ENCODE data around the gene FGD4. TPM values are rescaled to one million over a fixed set of nuclear protein-coding genes. Genes with fewer than 3 reads are reported as not detected.

The FGD4 gene
- total and polyA plus RNA-seq, 2 of the 4 experiments (the other 2 are of a cell fraction) = 2.1 to 8.8 TPM

- peak overlapping the region; percentile 88 for H3K18ac ChIP-seq (ENCODE audit: low read depth, low read length)
- H2AFZ ChIP-seq (replicated peaks; ENCODE audit: low read length, poor library complexity) = peak overlapping the region; percentile 23
- H3K4me2 ChIP-seq (ENCODE audit: low read depth, low read length) = peak overlapping the region; percentile 38
- no peak for TF ChIP-seq BHLHE40 (IDR thresholded peaks at IDR 0.05; ENCODE audit: low read depth, low read length)
- TF ChIP-seq CHD1 (IDR thresholded peaks at IDR 0.05; ENCODE audit: low read depth, low read length) = no peak
- no peak for TF ChIP-seq SMC3 (IDR thresholded peaks at IDR 0.05; ENCODE audit: low read depth, low read length)
- TF ChIP-seq, protein P1, sequence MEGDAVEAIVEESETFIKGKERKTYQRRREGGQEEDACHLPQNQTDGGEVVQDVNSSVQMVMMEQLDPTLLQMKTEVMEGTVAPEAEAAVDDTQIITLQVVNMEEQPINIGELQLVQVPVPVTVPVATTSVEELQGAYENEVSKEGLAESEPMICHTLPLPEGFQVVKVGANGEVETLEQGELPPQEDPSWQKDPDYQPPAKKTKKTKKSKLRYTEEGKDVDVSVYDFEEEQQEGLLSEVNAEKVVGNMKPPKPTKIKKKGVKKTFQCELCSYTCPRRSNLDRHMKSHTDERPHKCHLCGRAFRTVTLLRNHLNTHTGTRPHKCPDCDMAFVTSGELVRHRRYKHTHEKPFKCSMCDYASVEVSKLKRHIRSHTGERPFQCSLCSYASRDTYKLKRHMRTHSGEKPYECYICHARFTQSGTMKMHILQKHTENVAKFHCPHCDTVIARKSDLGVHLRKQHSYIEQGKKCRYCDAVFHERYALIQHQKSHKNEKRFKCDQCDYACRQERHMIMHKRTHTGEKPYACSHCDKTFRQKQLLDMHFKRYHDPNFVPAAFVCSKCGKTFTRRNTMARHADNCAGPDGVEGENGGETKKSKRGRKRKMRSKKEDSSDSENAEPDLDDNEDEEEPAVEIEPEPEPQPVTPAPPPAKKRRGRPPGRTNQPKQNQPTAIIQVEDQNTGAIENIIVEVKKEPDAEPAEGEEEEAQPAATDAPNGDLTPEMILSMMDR (conservative IDR thresholded peaks at IDR 0.05; ENCODE audit: low read depth, low read length) = no peak
- TF ChIP-seq, protein P2, sequence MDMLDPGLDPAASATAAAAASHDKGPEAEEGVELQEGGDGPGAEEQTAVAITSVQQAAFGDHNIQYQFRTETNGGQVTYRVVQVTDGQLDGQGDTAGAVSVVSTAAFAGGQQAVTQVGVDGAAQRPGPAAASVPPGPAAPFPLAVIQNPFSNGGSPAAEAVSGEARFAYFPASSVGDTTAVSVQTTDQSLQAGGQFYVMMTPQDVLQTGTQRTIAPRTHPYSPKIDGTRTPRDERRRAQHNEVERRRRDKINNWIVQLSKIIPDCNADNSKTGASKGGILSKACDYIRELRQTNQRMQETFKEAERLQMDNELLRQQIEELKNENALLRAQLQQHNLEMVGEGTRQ (IDR thresholded peaks at IDR 0.05; ENCODE audit: low read depth, low read length) = no peak
- no peak for TF ChIP-seq NFE2L2 (IDR thresholded peaks at IDR 0.05; ENCODE audit: low read depth, low read length)
- TF ChIP-seq RAD21 (IDR thresholded peaks at IDR 0.05; ENCODE audit: low read length) = no peak
- TF ChIP-seq ELK1 (IDR thresholded peaks at IDR 0.05; ENCODE audit: borderline replicate concordance, low read depth, low read length) = no peak
- TF ChIP-seq MAFK (IDR thresholded peaks at IDR 0.05; ENCODE audit: low read depth, low read length) = no peak
- TF ChIP-seq MXI1 (IDR thresholded peaks at IDR 0.05; ENCODE audit: borderline replicate concordance, low read depth, low read length) = no peak
- TF ChIP-seq POLR2A (IDR thresholded peaks at IDR 0.05; ENCODE audit: low read depth, low read length) = no peak
- no peak for TF ChIP-seq RFX5 (IDR thresholded peaks at IDR 0.05; ENCODE audit: low read depth, low read length)
- TF ChIP-seq FOS (IDR thresholded peaks at IDR 0.05; ENCODE audit: low read depth, low read length) = no peak
- TF ChIP-seq RCOR1 (IDR thresholded peaks at IDR 0.05; ENCODE audit: insufficient replicate concordance, low read length) = no peak
- no peak for TF ChIP-seq MAZ (IDR thresholded peaks at IDR 0.05; ENCODE audit: borderline replicate concordance, low read depth, low read length)
Observed at GRCh38 chr12:32566663-32567295, 167.4 kb downstream of the FGD4 start.

More at GRCh38 chr12:32566663-32567295, 167.4 kb downstream of the FGD4 start:
- peaks cover 6% of the 10 kb centered on the region for H3K36me3 ChIP-seq (ENCODE audit: control insufficient read depth, insufficient read depth, low read length)
- H2BK20ac ChIP-seq (ENCODE audit: low read depth, low read length) = peak overlapping the region; percentile 7; the same call in 1 of the 2 replicates
- peaks cover 3% of the 10 kb centered on the region; the same call in 1 of the 2 replicates for H4K20me1 ChIP-seq (ENCODE audit: insufficient read depth, low read length)
- in situ Hi-C loops (cut with MboI; ENCODE audit: low sequenced_read_pairs) = no loop called here
- no peaks in the 10 kb centered on the region for H3K9me3 ChIP-seq (ENCODE audit: control insufficient read depth, insufficient read depth, low read length)
- H4K91ac ChIP-seq (ENCODE audit: insufficient read depth, low read depth, low read length) = 0 out of 2 replicates have a peak overlapping the region, but pooled peaks have one; percentile 23
- peak overlapping the region; percentile 39; the same call in 1 of the 2 replicates for H3K23ac ChIP-seq (ENCODE audit: low read depth, low read length)
- H3K79me1 ChIP-seq (ENCODE audit: low read depth in 1 of 2, low read length in 2 of 2) = peaks cover 18 to 42% of the 10 kb centered on the region in 2 experiments
- intact Hi-C loops (cut with micrococcal nuclease) = no loop called here
- ChIA-PET POLR2A (ENCODE audit: unreplicated experiment) (no interaction called here), CTCF (no interaction called here)
- H2BK5ac ChIP-seq (ENCODE audit: low read depth, low read length, poor library complexity, severe bottlenecking) = peak overlapping the region; percentile 42
- peak overlapping the region; percentile 28; the same call in 1 of the 3 replicates for H2BK15ac ChIP-seq (ENCODE audit: low read depth, low read length)
- peak overlapping the region; percentile 58 for H3K14ac ChIP-seq (replicated peaks; ENCODE audit: low read depth, low read length)
- H3K56ac ChIP-seq (ENCODE audit: extremely low read depth, insufficient read depth, low read length) = no peak overlapping the region
- peaks cover 14% of the 10 kb centered on the region for H3K9me1 ChIP-seq (ENCODE audit: insufficient read depth, low read length)
- H3K27ac ChIP-seq (ENCODE audit: insufficient read depth, low read length) = peak overlapping the region; percentile 45; the same call in 1 of the 2 replicates
- WGBS, 2 experiments (ENCODE audit: extremely low coverage in 2 of 2, insufficient read length in 1 of 2) = no CpG with 5 or more reads among the region's 2 CpGs
- peak overlapping the region in 1 of 2 experiments; percentile 60; a peak in 2 of 4 replicates for H4K8ac ChIP-seq (ENCODE audit: low read depth in 2 of 2, low read length in 2 of 2)
- H3K27me3 ChIP-seq (ENCODE audit: control insufficient read depth, insufficient read depth, low read length) = no peaks in the 10 kb centered on the region
- H3K4me3 ChIP-seq (ENCODE audit: insufficient read depth, low read depth, low read length) = no peak overlapping the region
- ATAC-seq (ENCODE audit: low read depth) (peak; percentile 13; the same call in 1 of the 2 replicates), DNase-seq (peak; percentile 10)
- no peak overlapping the region for H3K9ac ChIP-seq (ENCODE audit: low read depth, low read length)
- no TSS peak for BruUV-seq (replicated peaks)
- H2AK5ac ChIP-seq (ENCODE audit: low read depth, low read length) = peak overlapping the region; percentile 81
- dilution Hi-C loops (cut with HindIII; ENCODE audit: low sequenced_read_pairs, unreplicated experiment) = no loop called here
- H2AK9ac ChIP-seq (replicated peaks; ENCODE audit: low read depth, low read length, poor library complexity) = no peak overlapping the region
- peak overlapping the region; percentile 44 for H2BK120ac ChIP-seq (ENCODE audit: low read depth, low read length)
- peaks cover 15% of the 10 kb centered on the region for H3K4me1 ChIP-seq (ENCODE audit: control insufficient read depth, insufficient read depth, low read length)
- H3K4ac ChIP-seq (ENCODE audit: low read depth, low read length) = peak overlapping the region; percentile 60
- H4K5ac ChIP-seq (ENCODE audit: low read depth, low read length) = peak overlapping the region; percentile 58

Data from IMR-90 (cell line).